Activated naive CD8-positive, alpha-beta T cell treated with anti-CD3 and anti-CD28 coated beads for 36 hours (primary cell): ENCODE results near the gene HOXA3. TPM values are rescaled to one million over a fixed set of nuclear protein-coding genes. Genes with fewer than 3 reads are reported as not detected.

ENCODE experiments used
- DNase-seq: peaks from one replicate; pipeline ENCODE4 v3.0.0; 2021
- H3K27ac Mint-ChIP-seq: one replicate; pipeline ENCODE4 v1.8.0; 2022; ENCODE audit warnings: mild to moderate bottlenecking, moderate library complexity, mixed read lengths
- H3K27me3 Mint-ChIP-seq: one replicate; pipeline ENCODE4 v1.8.0; 2022; ENCODE audit warnings: mild to moderate bottlenecking, mixed read lengths
- H3K36me3 Mint-ChIP-seq: one replicate; pipeline ENCODE4 v1.8.0; 2021; ENCODE audit warnings: mild to moderate bottlenecking, mixed read lengths
- H3K4me1 Mint-ChIP-seq: one replicate; pipeline ENCODE4 v1.8.0; 2021; ENCODE audit warnings: mixed read lengths
- H3K4me3 Mint-ChIP-seq: one replicate; pipeline ENCODE4 v1.8.0; 2022; ENCODE audit warnings: mild to moderate bottlenecking, moderate library complexity, mixed read lengths
- H3K9me3 Mint-ChIP-seq: one replicate; pipeline ENCODE4 v1.8.0; 2022; ENCODE audit warnings: mixed read lengths
- total RNA-seq, 2 experiments: library from RNA; stranded (reverse); gene quantifications; one replicate each; pipeline ENCODE4 v1.2.3, GENCODE V29; 2021

HOXA3 gene
- total RNA-seq, 2 experiments from 2014 or later: not detected

DNA sequence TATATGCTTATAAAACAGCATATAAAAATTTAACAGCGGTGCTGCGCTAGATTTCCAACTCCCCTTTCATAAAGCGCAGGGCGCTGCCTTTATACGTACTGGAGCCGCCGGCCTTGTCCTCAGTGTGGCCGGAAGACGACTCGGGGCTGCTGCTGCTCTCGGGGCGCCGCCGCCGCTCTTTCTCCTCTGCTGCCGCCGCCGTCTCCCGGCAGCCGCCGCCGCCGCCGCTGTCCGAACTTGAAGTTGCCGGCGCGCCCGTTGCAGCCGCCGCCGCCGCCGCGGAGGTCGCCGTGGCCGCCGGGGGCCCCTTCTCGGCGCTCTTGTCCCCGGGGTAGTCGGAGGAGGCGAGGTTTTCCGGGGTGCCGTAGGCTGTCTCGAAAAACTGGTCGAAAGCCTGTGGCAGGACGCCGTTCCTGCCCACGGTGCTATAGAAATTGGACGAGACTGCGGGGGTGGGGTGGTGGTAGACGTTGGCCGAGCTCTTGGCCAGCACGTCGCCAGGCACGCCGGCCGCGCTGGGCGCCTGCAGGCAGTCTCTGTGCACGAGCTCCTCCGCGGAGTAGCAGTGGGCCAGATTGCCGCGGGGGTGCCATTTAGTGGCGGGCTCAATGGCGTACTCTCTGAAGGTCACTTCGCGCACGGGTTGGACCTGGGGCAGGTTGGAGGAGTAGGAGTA, 32.1 kb upstream of the HOXA3 start:
- H3K27ac Mint-ChIP-seq: peak overlapping the region; percentile 34
- no peak for DNase-seq
- no peaks in the 10 kb centered on the region for H3K9me3 Mint-ChIP-seq
- H3K36me3 Mint-ChIP-seq: peaks cover 2% of the 10 kb centered on the region
- H3K4me1 Mint-ChIP-seq: peaks cover 34% of the 10 kb centered on the region
- peak overlapping the region; percentile 70 for H3K4me3 Mint-ChIP-seq
- H3K27me3 Mint-ChIP-seq: peaks cover 91% of the 10 kb centered on the region

- H3K4me3 Mint-ChIP-seq: peak overlapping the region; percentile 60
- no peak overlapping the region for H3K27ac Mint-ChIP-seq
- H3K9me3 Mint-ChIP-seq: no peaks in the 10 kb centered on the region
- peaks cover 91% of the 10 kb centered on the region for H3K27me3 Mint-ChIP-seq
- no peak for DNase-seq
- H3K36me3 Mint-ChIP-seq: peaks cover 2% of the 10 kb centered on the region
- H3K4me1 Mint-ChIP-seq: peaks cover 31% of the 10 kb centered on the region
Measured at GRCh38 chr7:27183682-27184336, 31.4 kb upstream of the HOXA3 start.

DNA sequence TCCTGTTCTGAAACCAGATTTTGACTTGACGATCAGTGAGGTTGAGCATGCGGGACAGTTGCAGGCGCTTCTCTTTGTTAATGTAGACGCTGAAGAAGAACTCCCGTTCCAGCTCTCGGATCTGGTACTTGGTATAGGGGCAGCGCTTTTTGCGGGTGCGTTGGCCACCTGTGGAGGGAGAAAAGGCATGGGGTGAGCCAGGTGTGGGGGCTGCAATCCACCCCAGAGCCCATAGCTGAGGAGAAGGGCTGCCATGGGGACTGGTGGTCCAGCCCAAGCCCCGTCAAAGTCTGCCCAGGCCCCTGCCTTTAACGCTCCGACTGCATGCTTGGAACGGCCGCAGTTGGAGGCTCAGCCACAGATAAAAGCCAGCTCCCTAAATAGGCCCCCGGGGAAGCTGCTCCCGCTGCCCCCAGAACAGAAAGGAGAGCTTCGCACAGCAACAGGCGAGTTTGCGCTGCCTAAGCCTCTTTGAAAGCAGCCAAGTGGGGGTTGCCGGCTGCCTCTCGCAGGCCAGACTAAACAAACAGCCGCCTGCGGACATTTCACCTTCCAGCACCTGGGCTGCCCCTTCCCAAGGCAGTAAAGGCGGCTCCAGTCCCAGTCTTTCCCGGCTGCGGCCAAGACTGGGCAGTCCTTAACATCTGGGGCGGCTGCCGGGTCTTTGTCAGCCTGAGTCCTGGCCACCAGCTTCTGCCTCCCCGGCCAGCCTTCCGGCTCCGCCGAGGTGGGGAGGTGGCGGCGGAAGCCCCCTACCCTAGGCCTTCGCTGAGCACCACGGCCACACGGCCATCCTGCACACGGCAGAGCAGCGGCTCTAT, 30.7 kb upstream of the HOXA3 start:
- H3K4me3 Mint-ChIP-seq: no peak overlapping the region
- H3K9me3 Mint-ChIP-seq: no peaks in the 10 kb centered on the region
- H3K27me3 Mint-ChIP-seq: peaks cover 91% of the 10 kb centered on the region
- DNase-seq: no peak
- no peak overlapping the region for H3K27ac Mint-ChIP-seq
- H3K36me3 Mint-ChIP-seq: peaks cover 2% of the 10 kb centered on the region
- peaks cover 24% of the 10 kb centered on the region for H3K4me1 Mint-ChIP-seq

GRCh38 chr7:27182285-27182841, 30.0 kb upstream of the HOXA3 start:
- DNase-seq: no peak
- peaks cover 91% of the 10 kb centered on the region for H3K27me3 Mint-ChIP-seq
- peaks cover 2% of the 10 kb centered on the region for H3K36me3 Mint-ChIP-seq
- H3K4me3 Mint-ChIP-seq: no peak overlapping the region
- H3K4me1 Mint-ChIP-seq: peaks cover 19% of the 10 kb centered on the region
- H3K9me3 Mint-ChIP-seq: no peaks in the 10 kb centered on the region
- no peak overlapping the region for H3K27ac Mint-ChIP-seq

DNA sequence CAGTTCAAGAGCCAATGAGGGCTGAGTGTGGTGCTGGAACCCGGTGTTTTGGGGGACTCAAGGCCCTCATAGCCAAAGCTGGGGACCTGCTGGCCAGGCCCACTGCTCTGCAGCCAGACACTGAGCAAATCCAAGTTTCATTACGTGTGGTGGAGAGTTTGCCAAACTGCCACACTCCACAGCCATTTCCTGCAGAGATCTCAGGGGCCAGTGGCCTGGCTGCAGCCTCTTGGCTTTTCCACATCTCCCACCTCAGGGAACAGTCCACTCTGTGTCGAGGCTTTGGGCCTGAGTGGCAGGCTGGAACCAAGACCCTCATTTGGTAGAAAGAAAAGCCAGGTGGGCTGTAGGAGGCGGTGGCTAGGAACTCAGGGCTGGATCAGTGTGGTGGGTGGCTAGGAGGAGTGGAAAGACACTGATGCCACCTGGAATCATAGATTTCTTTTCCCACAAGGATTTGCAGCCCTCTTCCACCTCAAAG, 29.5 kb upstream of the HOXA3 start:
- DNase-seq: no peak
- Mint-ChIP-seq H3K36me3 (peaks cover 2% of the 10 kb centered on the region), H3K27me3 (peaks cover 88% of the 10 kb centered on the region), H3K27ac (no peak overlapping the region), H3K4me3 (no peak overlapping the region), H3K9me3 (no peaks in the 10 kb centered on the region), H3K4me1 (peaks cover 16% of the 10 kb centered on the region)

GRCh38 chr7:27180431-27181420, 28.3 kb upstream of the HOXA3 start:
- DNase-seq: no peak
- Mint-ChIP-seq H3K36me3 (peaks cover 2% of the 10 kb centered on the region), H3K9me3 (no peaks in the 10 kb centered on the region), H3K27ac (no peak overlapping the region), H3K4me1 (peaks cover 14% of the 10 kb centered on the region), H3K4me3 (no peak overlapping the region), H3K27me3 (peaks cover 88% of the 10 kb centered on the region)

- Mint-ChIP-seq H3K9me3 (no peaks in the 10 kb centered on the region), H3K27me3 (peaks cover 88% of the 10 kb centered on the region), H3K36me3 (peaks cover 2% of the 10 kb centered on the region), H3K4me1 (peaks cover 7% of the 10 kb centered on the region), H3K4me3 (peak overlapping the region; percentile 58), H3K27ac (no peak overlapping the region)
- DNase-seq: peak; percentile 68
Measured at GRCh38 chr7:27179503-27180430, 27.4 kb upstream of the HOXA3 start.

DNA sequence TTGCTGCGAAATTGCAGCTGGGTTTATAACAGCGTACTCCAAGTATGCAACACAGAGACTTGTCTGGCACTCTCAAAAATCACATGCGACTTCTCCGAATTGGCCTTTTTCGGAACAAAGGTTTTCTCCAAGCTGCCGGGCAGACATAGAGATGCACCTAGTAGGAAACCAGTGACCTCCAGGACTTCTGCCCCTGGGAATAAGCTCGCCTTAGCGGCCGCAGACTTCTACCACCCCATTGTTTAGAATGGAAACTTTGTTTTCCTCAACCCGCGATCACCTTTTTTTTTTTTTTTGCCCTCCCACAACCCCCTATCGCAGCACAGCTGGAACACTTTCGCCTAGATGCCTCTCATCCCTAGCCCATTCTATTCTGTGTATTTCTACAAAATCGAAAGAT, 26.6 kb upstream of the HOXA3 start:
- Mint-ChIP-seq H3K27ac (no peak overlapping the region), H3K4me3 (no peak overlapping the region)
- DNase-seq: no peak

DNA sequence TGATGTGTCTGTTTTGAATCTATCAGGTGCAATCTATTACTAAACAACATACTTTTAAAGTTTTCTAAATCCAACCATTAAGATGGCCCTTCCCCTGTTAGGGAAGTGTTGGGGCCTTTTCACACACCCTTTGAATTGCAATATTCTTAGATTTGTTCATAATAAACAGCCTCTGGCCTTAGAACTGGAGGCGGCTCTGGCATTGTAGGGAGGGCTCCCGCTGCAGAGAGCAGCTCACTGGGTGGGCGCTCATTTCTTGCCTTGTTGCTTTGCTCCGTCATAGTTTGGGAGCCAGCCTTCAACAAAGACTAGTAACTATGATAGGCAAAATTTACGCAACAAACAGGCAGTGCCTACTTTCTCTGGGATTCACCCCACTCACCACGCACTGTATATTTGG, 26.0 kb upstream of the HOXA3 start:
- peaks cover 2% of the 10 kb centered on the region for H3K36me3 Mint-ChIP-seq
- no peak overlapping the region for H3K27ac Mint-ChIP-seq
- peaks cover 5% of the 10 kb centered on the region for H3K4me1 Mint-ChIP-seq
- no peaks in the 10 kb centered on the region for H3K9me3 Mint-ChIP-seq
- DNase-seq: no peak
- no peak overlapping the region for H3K4me3 Mint-ChIP-seq
- peaks cover 83% of the 10 kb centered on the region for H3K27me3 Mint-ChIP-seq

More for the DNA sequence above, 26.6 kb upstream of the HOXA3 start:
- peaks cover 2% of the 10 kb centered on the region for H3K36me3 Mint-ChIP-seq
- peaks cover 88% of the 10 kb centered on the region for H3K27me3 Mint-ChIP-seq
- no peaks in the 10 kb centered on the region for H3K9me3 Mint-ChIP-seq
- H3K4me1 Mint-ChIP-seq: peaks cover 5% of the 10 kb centered on the region

- no peak for DNase-seq
- no peaks in the 10 kb centered on the region for H3K9me3 Mint-ChIP-seq
- H3K36me3 Mint-ChIP-seq: peaks cover 2% of the 10 kb centered on the region
- peaks cover 5% of the 10 kb centered on the region for H3K4me1 Mint-ChIP-seq
- H3K27me3 Mint-ChIP-seq: peaks cover 79% of the 10 kb centered on the region
- H3K27ac Mint-ChIP-seq: no peak overlapping the region
- H3K4me3 Mint-ChIP-seq: no peak overlapping the region
Measured at GRCh38 chr7:27177795-27178320, 25.5 kb upstream of the HOXA3 start.

- Mint-ChIP-seq H3K4me1 (peaks cover 7% of the 10 kb centered on the region), H3K4me3 (no peak overlapping the region), H3K9me3 (no peaks in the 10 kb centered on the region), H3K27me3 (peaks cover 78% of the 10 kb centered on the region), H3K27ac (no peak overlapping the region), H3K36me3 (peaks cover 2% of the 10 kb centered on the region)
- DNase-seq: no peak
Measured at GRCh38 chr7:27176962-27177794, 24.8 kb upstream of the HOXA3 start.

- peaks cover 79% of the 10 kb centered on the region for H3K27me3 Mint-ChIP-seq
- no peak overlapping the region for H3K27ac Mint-ChIP-seq
- H3K4me1 Mint-ChIP-seq: peaks cover 12% of the 10 kb centered on the region
- no peak overlapping the region for H3K4me3 Mint-ChIP-seq
- no peaks in the 10 kb centered on the region for H3K9me3 Mint-ChIP-seq
- no peak for DNase-seq
- peaks cover 2% of the 10 kb centered on the region for H3K36me3 Mint-ChIP-seq
Measured at GRCh38 chr7:27176524-27176845, 24.1 kb upstream of the HOXA3 start.
